Breast epithelium (tissue), 4 donors: ENCODE data around the gene SLC7A5. TPM values are rescaled to one million over a fixed set of nuclear protein-coding genes. Genes with fewer than 3 reads are reported as not detected.

Experiments used
- DNase-seq, 2 donors: peaks; one replicate each; pipeline ENCODE4 v3.0.0-alpha.2; 2019; ENCODE audit warnings: low spot score in 2 of 2
- H3K27ac ChIP-seq, 2 donors: fragments of 200-600 bp; sonication (generic) in 1 of 2; one replicate each; pipeline ENCODE4 v1.5.1; 2016 to 2019; ENCODE audit warnings: mild to moderate bottlenecking in 1 of 2
- H3K27me3 ChIP-seq, 2 donors: fragments of 200-600 bp; sonication (generic) in 1 of 2; one replicate each; pipeline versions ENCODE4 v1.5.1 to v1.6.0; 2017 to 2019; ENCODE audit warnings: control low read depth in 1 of 2, mild to moderate bottlenecking in 1 of 2
- H3K36me3 ChIP-seq: fragments of 200-600 bp; one replicate; pipeline ENCODE4 v1.5.1; 2019
- H3K4me1 ChIP-seq, 2 donors: fragments of 200-600 bp; sonication (generic); one replicate each; pipeline ENCODE4 v1.5.1; 2016 to 2019; ENCODE audit warnings: control low read depth in 1 of 2
- H3K4me3 ChIP-seq, 3 donors: fragments of 200-600 bp; sonication (generic); 1 replicate in 2 of 3; 2 replicates in 1 of 3; pipeline ENCODE4 v1.5.1; 2016 to 2019; ENCODE audit warnings: mild to moderate bottlenecking in 3 of 3, moderate library complexity in 2 of 3
- H3K9me3 ChIP-seq, 2 donors: fragments of 200-600 bp; sonication (generic) in 1 of 2; one replicate each; pipeline ENCODE4 v1.5.1; 2016 to 2019; ENCODE audit warnings: control low read depth in 1 of 2
- POLR2A ChIP-seq: fragments of 450-650 bp; IDR thresholded peaks from one replicate; pipeline ENCODE4 v1.6.1; 2016; ENCODE audit warnings: antibody characterized with exemption, mild to moderate bottlenecking, moderate library complexity
- POLR2AphosphoS5 ChIP-seq, 3 donors: sonication (generic); formaldehyde crosslinking; IDR thresholded peaks; one replicate each; pipeline ENCODE4 v1.6.1; 2017; ENCODE audit warnings: antibody characterized with exemption in 3 of 3
- intact Hi-C: fragments of 100-400 bp; cut with DNase I; formaldehyde crosslinking; loops from one replicate; pipeline ENCODE4 v1.15.1; 2023; ENCODE audit warnings: low total_unique reads
- total RNA-seq, 3 donors: library from RNA; depleted of rRNA; stranded (reverse); fragments of >200 nt; gene quantifications; one replicate each; pipeline ENCODE4 v1.1.0, GENCODE V29; 2016
- TF ChIP-seq, protein P1 (sequence below), 3 donors: fragments of 450-650 bp; IDR thresholded peaks; one replicate each; pipeline ENCODE4 v1.5.1; 2016 to 2017; ENCODE audit warnings: antibody characterized with exemption in 3 of 3, mild to moderate bottlenecking in 3 of 3, moderate library complexity in 3 of 3

Gene SLC7A5
- total RNA-seq, 3 donors from 2014 or later: 0.48 to 7.3 (median 5.9) TPM

DNA sequence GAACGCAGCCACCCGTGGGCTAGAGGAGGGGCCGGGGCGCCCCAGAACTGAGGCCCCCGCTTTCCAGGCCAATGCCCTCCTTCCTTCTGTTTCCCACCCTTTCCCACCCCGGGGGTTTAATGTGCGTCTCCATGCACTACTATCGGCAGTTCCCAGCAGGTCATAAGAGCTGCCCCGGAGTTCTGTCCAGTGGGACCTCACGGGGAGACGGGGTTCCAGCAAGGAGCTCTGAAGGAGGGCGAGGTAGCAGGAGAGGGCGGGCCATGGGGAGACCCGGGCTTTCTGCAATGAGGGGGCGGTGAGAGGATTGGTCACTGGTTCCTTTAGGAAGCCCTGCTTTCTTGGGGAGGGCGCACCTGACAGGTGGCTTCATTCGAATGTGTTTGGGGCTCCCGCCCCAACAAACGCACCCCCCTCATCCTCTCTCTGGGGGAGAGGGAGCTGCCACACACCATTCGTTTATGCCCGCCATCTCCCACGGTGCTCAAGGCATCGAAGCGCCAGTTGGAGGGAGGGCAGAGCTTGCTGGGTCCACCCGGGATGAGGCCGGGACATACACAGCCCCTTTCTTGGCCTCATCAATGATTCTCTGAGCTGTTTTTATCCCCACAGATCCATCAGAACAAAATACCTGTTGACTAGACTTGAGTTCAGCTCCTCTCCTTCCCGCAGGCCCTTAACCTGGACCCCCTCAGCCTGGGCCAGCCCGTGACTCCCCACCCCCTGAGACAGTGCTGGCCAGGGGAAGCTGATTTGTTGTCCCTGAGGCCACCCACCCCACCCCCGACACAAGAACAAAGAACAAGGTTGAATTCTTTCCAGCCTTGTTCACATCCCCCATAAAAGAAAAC is 44.1 kb downstream of the SLC7A5 start:
- Histone ChIP-seq H3K4me1 (no peaks in the 10 kb centered on the region), H3K27ac (no peak overlapping the region), H3K9me3 (no peaks in the 10 kb centered on the region), H3K27me3 (peaks cover 0 to 14% of the 10 kb centered on the region in 2 donors), H3K36me3 (no peaks in the 10 kb centered on the region), H3K4me3 (no peak overlapping the region)
- TF ChIP-seq POLR2AphosphoS5 (IDR thresholded peaks at IDR 0.05): no peak
- no peak for TF ChIP-seq POLR2A
- TF ChIP-seq, protein P1, sequence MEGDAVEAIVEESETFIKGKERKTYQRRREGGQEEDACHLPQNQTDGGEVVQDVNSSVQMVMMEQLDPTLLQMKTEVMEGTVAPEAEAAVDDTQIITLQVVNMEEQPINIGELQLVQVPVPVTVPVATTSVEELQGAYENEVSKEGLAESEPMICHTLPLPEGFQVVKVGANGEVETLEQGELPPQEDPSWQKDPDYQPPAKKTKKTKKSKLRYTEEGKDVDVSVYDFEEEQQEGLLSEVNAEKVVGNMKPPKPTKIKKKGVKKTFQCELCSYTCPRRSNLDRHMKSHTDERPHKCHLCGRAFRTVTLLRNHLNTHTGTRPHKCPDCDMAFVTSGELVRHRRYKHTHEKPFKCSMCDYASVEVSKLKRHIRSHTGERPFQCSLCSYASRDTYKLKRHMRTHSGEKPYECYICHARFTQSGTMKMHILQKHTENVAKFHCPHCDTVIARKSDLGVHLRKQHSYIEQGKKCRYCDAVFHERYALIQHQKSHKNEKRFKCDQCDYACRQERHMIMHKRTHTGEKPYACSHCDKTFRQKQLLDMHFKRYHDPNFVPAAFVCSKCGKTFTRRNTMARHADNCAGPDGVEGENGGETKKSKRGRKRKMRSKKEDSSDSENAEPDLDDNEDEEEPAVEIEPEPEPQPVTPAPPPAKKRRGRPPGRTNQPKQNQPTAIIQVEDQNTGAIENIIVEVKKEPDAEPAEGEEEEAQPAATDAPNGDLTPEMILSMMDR (IDR thresholded peaks at IDR 0.05): no peak
- intact Hi-C loops: no loop called here
- no peak for DNase-seq

DNA sequence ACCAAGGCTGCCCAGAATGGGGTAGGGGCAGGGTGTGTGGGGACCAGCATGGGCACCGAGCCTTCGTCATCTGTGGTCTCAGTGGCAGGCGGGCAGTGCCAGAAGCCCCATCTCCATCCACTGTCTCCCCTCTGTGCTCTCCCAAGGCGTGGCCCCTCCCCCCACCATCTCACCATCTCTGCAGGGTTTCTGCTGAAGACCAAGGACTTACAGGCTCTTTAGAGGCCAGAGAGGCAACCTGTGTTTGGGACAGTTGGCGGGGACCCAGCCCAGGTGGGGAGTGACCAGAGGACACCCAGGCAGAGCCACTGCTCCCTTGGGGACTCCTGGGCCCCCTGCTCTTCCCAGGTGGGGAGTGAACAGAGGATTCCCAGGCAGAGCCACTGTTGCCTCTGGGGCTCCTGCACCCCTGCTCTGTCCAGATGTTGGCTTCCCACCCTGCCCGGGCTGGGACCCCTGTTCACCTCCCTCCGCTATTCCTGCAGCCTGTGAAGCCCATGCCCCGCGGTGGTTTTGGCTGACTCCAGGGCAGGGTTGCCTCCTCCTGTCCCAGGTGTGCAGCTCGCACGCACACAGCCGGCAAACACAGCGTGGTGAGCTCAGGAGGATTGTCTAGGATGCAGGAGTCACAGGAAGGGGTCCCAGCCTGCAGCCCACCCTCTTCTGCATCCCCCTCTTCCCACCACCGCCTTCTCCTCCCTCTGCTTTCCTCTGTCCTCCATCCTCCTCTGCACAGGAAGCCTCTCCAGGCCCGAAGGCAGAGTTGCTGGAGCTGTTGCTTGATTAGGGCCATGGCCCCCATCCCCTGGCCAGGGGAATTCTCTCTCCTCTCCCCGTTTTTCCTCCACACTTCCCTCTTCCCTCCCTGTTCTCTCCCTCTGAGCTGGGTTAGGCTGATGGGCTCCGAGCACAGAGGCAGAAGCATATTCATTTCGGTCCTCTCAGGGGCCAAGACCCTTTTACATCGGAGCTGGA is 45.0 kb downstream of the SLC7A5 start:
- Histone ChIP-seq H3K36me3 (no peaks in the 10 kb centered on the region), H3K27ac (no peak overlapping the region), H3K27me3 (peaks cover 0 to 14% of the 10 kb centered on the region in 2 donors), H3K9me3 (no peaks in the 10 kb centered on the region), H3K4me3 (no peak overlapping the region), H3K4me1 (no peaks in the 10 kb centered on the region)
- DNase-seq: no peak
- intact Hi-C loops: no loop called here
- TF ChIP-seq POLR2A: no peak
- TF ChIP-seq, protein P1 (IDR thresholded peaks at IDR 0.05): no peak
- TF ChIP-seq POLR2AphosphoS5 (IDR thresholded peaks at IDR 0.05): no peak

DNA sequence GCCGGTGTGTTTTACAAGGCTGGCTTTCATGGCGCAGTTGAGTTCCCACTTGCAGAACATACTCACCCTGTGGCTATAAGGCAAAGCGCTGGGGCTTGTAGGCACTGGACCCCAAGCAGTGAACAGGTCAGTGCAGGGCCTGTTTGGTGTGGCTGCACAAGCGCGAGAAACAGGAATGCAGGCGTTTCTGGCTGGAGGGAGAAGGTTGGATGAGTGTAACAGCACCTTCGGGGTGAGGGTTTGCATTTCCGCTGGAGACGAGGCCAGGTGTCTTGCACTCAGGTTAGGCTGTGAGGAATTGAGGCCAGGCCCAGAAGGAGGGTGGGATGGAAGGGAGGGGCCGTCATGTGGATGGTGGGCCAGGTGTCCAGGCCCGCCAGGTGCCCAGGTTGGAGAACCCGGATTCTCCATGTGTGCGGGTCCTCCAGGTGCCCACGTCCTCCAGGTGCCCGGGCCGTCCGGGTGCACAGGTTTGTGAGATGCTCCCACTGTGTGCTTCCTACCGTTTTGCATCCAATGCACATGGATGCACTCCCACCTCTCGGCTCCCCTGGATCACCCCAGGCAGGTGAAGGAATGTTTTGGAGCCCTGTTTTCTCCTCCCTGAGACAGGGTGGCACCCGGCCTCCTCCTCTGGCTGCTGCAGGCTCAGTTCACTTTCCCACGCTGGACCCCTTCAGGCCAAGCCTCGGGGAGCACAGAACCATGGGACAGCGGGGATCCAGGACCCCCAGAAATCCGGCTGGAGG is 46.0 kb downstream of the SLC7A5 start:
- Histone ChIP-seq H3K4me1 (no peaks in the 10 kb centered on the region), H3K27ac (no peak overlapping the region), H3K36me3 (no peaks in the 10 kb centered on the region), H3K4me3 (no peak overlapping the region), H3K9me3 (peaks cover 0 to 3% of the 10 kb centered on the region in 2 donors), H3K27me3 (peaks cover 0 to 14% of the 10 kb centered on the region in 2 donors)
- no peak for DNase-seq
- intact Hi-C loops: no loop called here
- TF ChIP-seq POLR2AphosphoS5 (IDR thresholded peaks at IDR 0.05): no peak
- TF ChIP-seq, protein P1 (IDR thresholded peaks at IDR 0.05): no peak
- TF ChIP-seq POLR2A: no peak

DNA sequence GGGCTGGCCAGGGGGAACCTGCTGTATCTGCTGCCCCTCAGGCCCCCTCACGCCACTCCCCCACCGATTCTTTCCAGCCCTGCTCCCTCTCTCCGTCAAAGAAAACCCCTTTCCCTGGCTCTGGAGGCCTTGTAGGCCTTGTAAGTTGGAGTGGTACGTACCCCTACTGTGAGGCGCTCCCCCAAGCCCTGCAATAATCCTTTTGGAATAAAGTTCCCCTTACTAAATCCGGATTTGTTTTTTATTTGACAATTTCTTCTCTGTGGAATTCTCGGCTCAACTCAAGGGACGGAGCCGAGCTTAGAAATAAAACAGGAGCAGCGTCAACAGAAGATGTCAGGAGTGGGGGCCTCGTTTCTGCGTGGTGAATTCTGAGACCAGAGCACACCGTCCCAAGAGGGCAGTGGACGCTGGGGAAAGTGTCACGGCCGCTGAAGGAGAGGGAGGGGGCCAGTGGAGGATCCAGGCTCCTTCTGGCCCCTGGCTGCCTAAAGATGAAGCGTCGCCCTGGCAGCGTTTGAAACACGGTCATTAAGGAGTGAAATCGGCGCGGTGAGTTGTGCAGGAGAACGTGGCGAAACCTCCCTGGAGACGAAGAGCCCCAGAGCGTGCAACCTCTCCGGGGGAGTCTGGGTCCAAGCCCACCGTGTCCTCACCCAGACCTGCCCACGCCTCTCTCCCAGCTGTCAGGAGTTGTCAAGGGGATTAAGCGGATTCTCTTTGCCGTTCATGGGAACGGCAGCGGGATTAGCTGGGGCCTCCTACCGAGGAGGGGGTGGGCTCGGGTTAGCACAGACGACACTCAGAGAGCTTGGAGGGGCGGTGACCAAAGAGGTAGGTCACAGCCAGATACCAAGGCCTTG is 47.0 kb downstream of the SLC7A5 start:
- Histone ChIP-seq H3K4me3 (no peak overlapping the region), H3K4me1 (no peaks in the 10 kb centered on the region)
- TF ChIP-seq, protein P1 (IDR thresholded peaks at IDR 0.05): no peak
- TF ChIP-seq POLR2A (no peak), POLR2AphosphoS5 (IDR thresholded peaks at IDR 0.05) (no peak)

More for the DNA sequence above, 47.0 kb downstream of the SLC7A5 start:
- peaks cover 0 to 14% of the 10 kb centered on the region in 2 donors for H3K27me3 ChIP-seq
- H3K36me3 ChIP-seq: no peaks in the 10 kb centered on the region
- DNase-seq: no peak
- no peak overlapping the region for H3K27ac ChIP-seq
- intact Hi-C loops: no loop called here
- peaks cover 10 to 13% of the 10 kb centered on the region in 2 donors for H3K9me3 ChIP-seq
